Measurements from ENCODE around the gene TLR8.

Gene TLR8

GRCh38 chrX:12966151-12966550, 59.7 kb downstream of the TLR8 start:
- DNase-seq (ENCODE audit: low read depth in 2 of 2), result no peak

- no peak for DNase-seq (ENCODE audit: low read depth in 2 of 2)
These were observed 61.5 kb downstream of the TLR8 start for GRCh38 chrX:12967711-12968465.

- no peak for DNase-seq (ENCODE audit: low read depth in 2 of 2)
These were observed 64.3 kb downstream of the TLR8 start for GRCh38 chrX:12970691-12971202.

- DNase-seq (ENCODE audit: low read depth in 2 of 2), result no peak
These were observed 65.0 kb downstream of the TLR8 start for GRCh38 chrX:12971282-12972003.

- DNase-seq (ENCODE audit: low read depth in 2 of 2), result no peak
These were observed 65.8 kb downstream of the TLR8 start for GRCh38 chrX:12972243-12972642.

Data from fibroblast of skin of left quadriceps (primary cell).